OCI-LY3 (cell line): ENCODE measurements around the gene CAMK2G.

Experiments
- H2AFZ ChIP-seq: fragments of 200-600, 300-600 bp; shearing (Covaris generic); 2 replicates; pipeline ENCODE4 v1.6.0; 2014; ENCODE audit warnings: antibody characterized with exemption, low read depth, low read length
- H3K27ac ChIP-seq: fragments of 200-600, 300-600 bp; sonication (generic); 2 replicates; pipeline ENCODE4 v1.5.1; 2014; ENCODE audit warnings: mild to moderate bottlenecking, low read length, moderate library complexity, mixed read lengths
- H3K27me3 ChIP-seq: fragments of 200-600, 300-600 bp; sonication (generic); 2 replicates; pipeline ENCODE4 v1.6.1; 2014; ENCODE audit warnings: low read depth, low read length, mixed read lengths
- H3K36me3 ChIP-seq: fragments of 200-600, 300-600 bp; sonication (generic); replicated peaks from 2 replicates; pipeline ENCODE3; 2014; ENCODE audit warnings: low read depth, low read length, mixed read lengths
- H3K4me1 ChIP-seq: fragments of 300-600, 200-600 bp; sonication (generic); 2 replicates; pipeline ENCODE4 v1.6.1; 2014; ENCODE audit warnings: low read length, mixed read lengths
- H3K4me2 ChIP-seq: fragments of 200-600, 300-600 bp; sonication (generic); 2 replicates; pipeline ENCODE4 v1.6.1; 2014; ENCODE audit warnings: low read length, mixed read lengths
- H3K4me3 ChIP-seq: fragments of 300-600, 200-600 bp; sonication (generic); 2 replicates; pipeline ENCODE4 v1.5.1; 2014; ENCODE audit warnings: antibody characterized with exemption, mild to moderate bottlenecking, low read length, moderate library complexity
- H3K79me2 ChIP-seq: fragments of 300-600, 200-600 bp; shearing (Covaris generic); 2 replicates; pipeline ENCODE4 v1.6.1; 2014; ENCODE audit warnings: mild to moderate bottlenecking, low read length, mixed read lengths
- H3K9ac ChIP-seq: fragments of 300-600, 200-600 bp; shearing (Covaris generic); 2 replicates; pipeline ENCODE4 v1.6.0; 2014; ENCODE audit warnings: mild to moderate bottlenecking, low read length, moderate library complexity
- H3K9me3 ChIP-seq: fragments of 200-600, 300-600 bp; shearing (Covaris generic); 2 replicates; pipeline ENCODE4 v1.6.1; 2014; ENCODE audit warnings: low read length, mixed read lengths; ENCODE audit not compliant: insufficient read depth
- H4K20me1 ChIP-seq: fragments of 200-600, 300-600 bp; sonication (generic); 2 replicates; pipeline ENCODE4 v1.6.1; 2016; ENCODE audit warnings: low read length, mixed read lengths; ENCODE audit not compliant: insufficient read depth
- CTCF ChIP-seq: fragments of 200-600, 300-600 bp; sonication (generic); IDR thresholded peaks from 2 replicates; pipeline ENCODE4 v1.5.1; 2014; ENCODE audit warnings: antibody characterized with exemption, low read length, low read depth
- EZH2phosphoT487 ChIP-seq: fragments of 200-600 bp; shearing (Covaris generic); IDR thresholded peaks from 2 replicates; pipeline ENCODE4 v1.6.1; 2018; ENCODE audit warnings: antibody characterized with exemption, mixed run types, low read depth

The CAMK2G gene

GRCh38 chr10:73905256-73906020, 31.1 kb upstream of the CAMK2G start:
- Histone ChIP-seq H3K36me3 (no peaks in the 10 kb centered on the region), H3K79me2 (no peaks in the 10 kb centered on the region), H4K20me1 (no peaks in the 10 kb centered on the region), H3K27ac (no peak overlapping the region), H3K4me2 (no peak overlapping the region), H3K9me3 (no peaks in the 10 kb centered on the region), H3K9ac (no peak overlapping the region), H2AFZ (no peak overlapping the region), H3K4me3 (no peak overlapping the region), H3K27me3 (peaks cover 4% of the 10 kb centered on the region; the same call in 1 of the 2 replicates), H3K4me1 (peaks cover 39% of the 10 kb centered on the region)
- TF ChIP-seq EZH2phosphoT487 (no peak), CTCF (no peak)

- Histone ChIP-seq H3K4me3 (no peak overlapping the region), H3K79me2 (no peaks in the 10 kb centered on the region), H3K27ac (no peak overlapping the region), H3K27me3 (peaks cover 4% of the 10 kb centered on the region; the same call in 1 of the 2 replicates), H3K9me3 (no peaks in the 10 kb centered on the region), H3K4me2 (peak overlapping the region; percentile 20; the same call in 1 of the 2 replicates), H3K9ac (no peak overlapping the region), H3K36me3 (no peaks in the 10 kb centered on the region), H3K4me1 (peaks cover 25% of the 10 kb centered on the region), H4K20me1 (no peaks in the 10 kb centered on the region), H2AFZ (no peak overlapping the region)
- TF ChIP-seq EZH2phosphoT487 = no peak
- TF ChIP-seq CTCF = no peak
These were observed 28.0 kb upstream of the CAMK2G start for GRCh38 chr10:73902351-73902750.

GRCh38 chr10:73901261-73901660, 26.9 kb upstream of the CAMK2G start:
- H3K4me1 ChIP-seq = peaks cover 25% of the 10 kb centered on the region

GRCh38 chr10:73900064-73900463, 25.7 kb upstream of the CAMK2G start:
- Histone ChIP-seq H4K20me1 (no peaks in the 10 kb centered on the region), H3K4me2 (peak overlapping the region; percentile 11), H3K4me1 (peaks cover 25% of the 10 kb centered on the region), H3K36me3 (no peaks in the 10 kb centered on the region), H3K9me3 (no peaks in the 10 kb centered on the region), H3K4me3 (no peak overlapping the region), H2AFZ (no peak overlapping the region), H3K27me3 (peaks cover 4% of the 10 kb centered on the region; the same call in 1 of the 2 replicates), H3K27ac (no peak overlapping the region), H3K79me2 (no peaks in the 10 kb centered on the region), H3K9ac (no peak overlapping the region)
- TF ChIP-seq EZH2phosphoT487 (no peak), CTCF (no peak)

More at GRCh38 chr10:73901261-73901660, 26.9 kb upstream of the CAMK2G start:
- no peaks in the 10 kb centered on the region for H3K36me3 ChIP-seq
- TF ChIP-seq CTCF (no peak), EZH2phosphoT487 (no peak)
- H4K20me1 ChIP-seq = no peaks in the 10 kb centered on the region
- H3K27ac ChIP-seq = no peak overlapping the region
- no peaks in the 10 kb centered on the region for H3K79me2 ChIP-seq
- H3K9ac ChIP-seq = no peak overlapping the region
- H3K27me3 ChIP-seq = peaks cover 4% of the 10 kb centered on the region; the same call in 1 of the 2 replicates
- no peak overlapping the region for H3K4me3 ChIP-seq
- H3K9me3 ChIP-seq = no peaks in the 10 kb centered on the region
- H2AFZ ChIP-seq = no peak overlapping the region
- no peak overlapping the region for H3K4me2 ChIP-seq
